GM12892 (cell line): Measurements from ENCODE around the gene MAOA.

Experiments used
- POLR2A ChIP-seq: IDR thresholded peaks from 2 replicates; pipeline ENCODE4 v1.6.1; 2011; ENCODE audit warnings: low read depth, low read length, control low read depth
- POLR2AphosphoS5 ChIP-seq: IDR thresholded peaks from 2 replicates; pipeline ENCODE4 v1.6.1; 2011; ENCODE audit warnings: low read depth, low read length, control low read depth
- TAF1 ChIP-seq: IDR thresholded peaks from 2 replicates; pipeline ENCODE4 v1.6.1; 2011; ENCODE audit warnings: low read depth, mild to moderate bottlenecking, control low read depth, low read length, borderline replicate concordance

DNA sequence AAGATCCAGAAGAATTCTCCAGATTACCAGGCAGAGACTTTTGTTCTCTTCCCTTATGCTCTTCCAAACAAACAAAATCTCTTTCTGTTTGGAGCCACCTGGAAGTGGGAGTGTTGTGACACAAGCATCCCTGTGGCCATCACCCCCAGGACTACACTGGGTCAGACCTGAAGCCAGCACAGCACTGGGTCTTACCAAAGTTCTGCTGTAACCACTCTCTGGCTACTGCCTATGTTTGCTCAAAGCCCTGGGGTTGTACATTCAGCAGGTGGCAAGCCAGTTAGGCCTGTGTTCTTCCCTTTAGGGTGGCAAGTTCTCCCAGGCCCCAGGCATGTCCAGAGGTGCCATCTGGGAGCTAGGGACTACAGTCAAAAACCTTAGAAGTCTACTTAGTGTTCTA lies 43.7 kb upstream of the MAOA start:
- TF ChIP-seq POLR2A: no peak
- no peak for TF ChIP-seq TAF1
- no peak for TF ChIP-seq POLR2AphosphoS5
